ENCODE results near the gene PERM1.
"Not testable (repeated sequence)": the region's sequence is repeated elsewhere in the genome, so short reads cannot be mapped to it uniquely, and the experiment has no call there.

Gene PERM1

DNA sequence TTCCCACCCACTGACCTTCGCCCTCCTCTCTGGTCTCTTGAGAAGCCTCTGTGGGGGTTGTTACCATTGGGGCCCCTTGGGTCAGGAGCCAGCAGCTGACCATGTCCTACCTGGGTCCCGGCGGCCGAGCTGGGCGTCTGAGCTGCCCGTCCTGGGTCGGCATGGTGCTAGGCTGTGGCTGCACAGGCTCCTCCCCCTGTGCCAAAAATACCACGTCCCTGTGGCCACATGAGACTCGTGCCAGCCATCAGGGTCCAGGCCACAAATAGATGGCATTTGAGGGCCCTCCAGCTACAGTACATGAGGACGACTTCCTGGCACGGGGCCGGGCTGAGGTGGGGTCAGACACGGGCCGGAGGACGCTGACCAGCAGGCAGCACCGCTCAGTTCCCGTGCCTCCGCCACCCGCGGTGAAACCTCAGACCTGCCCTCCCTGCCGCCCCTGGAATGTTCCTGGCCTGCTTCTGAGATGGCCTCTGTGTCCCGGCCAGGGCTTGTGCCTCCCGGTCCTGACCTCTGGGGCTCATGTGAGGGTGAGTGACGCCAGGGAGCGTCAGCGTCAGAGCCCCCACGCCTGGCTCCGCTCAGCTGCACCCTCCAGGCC lies at the start of gene PERM1:
PERM1 (minus strand) TSS at position 139 of the 604 bp plus-strand sequence. CDS start 1,064 bp downstream, outside the sequence.
- Mint-ChIP-seq H3K9me3 (no peaks in the 10 kb centered on the region), H3K4me1 (peaks cover 5% of the 10 kb centered on the region)
- no peak for DNase-seq (ENCODE audit: low spot score in 2 of 2)

GRCh38 chr1:1030867-1031658 lies 49.2 kb upstream of the PERM1 start:
- peaks cover 17% of the 10 kb centered on the region for H3K4me1 Mint-ChIP-seq
- H3K9me3 Mint-ChIP-seq; H3K27ac Mint-ChIP-seq; DNase-seq (ENCODE audit: low spot score in 2 of 2); H3K4me3 Mint-ChIP-seq; ATAC-seq (ENCODE audit: low read depth); H3K27me3 Mint-ChIP-seq; H3K36me3 Mint-ChIP-seq: not testable (repeated sequence)

More for the DNA sequence above, at the start of gene PERM1:
- ATAC-seq (ENCODE audit: low read depth): no peak
- Mint-ChIP-seq H3K27me3 (peaks cover 23% of the 10 kb centered on the region), H3K4me3 (no peak within 1 kb of the TSS), H3K27ac (no peak within 1 kb of the TSS), H3K36me3 (peaks cover 4% of the 10 kb centered on the region)

DNA sequence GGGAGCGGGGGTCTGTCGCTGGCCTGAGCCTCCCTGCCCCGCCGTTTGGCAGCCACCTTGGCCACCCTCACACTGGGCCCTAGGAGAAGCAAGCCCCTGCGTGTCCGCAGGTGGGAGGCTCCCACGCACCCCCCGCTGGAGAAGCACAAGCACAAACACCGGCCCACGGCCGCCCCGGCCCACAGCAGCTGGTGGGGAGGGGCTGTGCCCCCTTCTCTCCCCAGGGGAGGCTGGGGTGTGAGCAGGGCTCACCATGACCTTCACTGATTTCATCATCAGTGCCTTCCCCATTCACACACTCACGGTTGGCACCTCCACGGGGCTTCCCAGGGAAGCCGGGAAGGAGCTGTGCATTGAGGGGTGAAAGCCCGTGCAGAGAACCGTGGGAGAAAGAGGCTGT lies 45.9 kb upstream of the PERM1 start:
- no peak overlapping the region for H3K4me3 Mint-ChIP-seq
- ATAC-seq (ENCODE audit: low read depth) (no peak), DNase-seq (ENCODE audit: low spot score in 2 of 2) (no peak)
- no peaks in the 10 kb centered on the region for H3K36me3 Mint-ChIP-seq
- peaks cover 7% of the 10 kb centered on the region for H3K27me3 Mint-ChIP-seq
- H3K9me3 Mint-ChIP-seq: no peaks in the 10 kb centered on the region
- H3K4me1 Mint-ChIP-seq: peaks cover 13% of the 10 kb centered on the region
- H3K27ac Mint-ChIP-seq: no peak overlapping the region

- peaks cover 9% of the 10 kb centered on the region for H3K4me1 Mint-ChIP-seq
- H3K27me3 Mint-ChIP-seq: peaks cover 7% of the 10 kb centered on the region
- no peak overlapping the region for H3K4me3 Mint-ChIP-seq
- DNase-seq (ENCODE audit: low spot score in 2 of 2) (no peak), ATAC-seq (ENCODE audit: low read depth) (no peak)
- no peaks in the 10 kb centered on the region for H3K9me3 Mint-ChIP-seq
- no peaks in the 10 kb centered on the region for H3K36me3 Mint-ChIP-seq
- no peak overlapping the region for H3K27ac Mint-ChIP-seq
Observed at GRCh38 chr1:1026599-1027413, 44.9 kb upstream of the PERM1 start.

GRCh38 chr1:1025730-1026129 lies 43.8 kb upstream of the PERM1 start:
- no peak for ATAC-seq (ENCODE audit: low read depth)
- Mint-ChIP-seq H3K9me3 (no peaks in the 10 kb centered on the region), H3K36me3 (no peaks in the 10 kb centered on the region), H3K27me3 (peaks cover 7% of the 10 kb centered on the region), H3K4me3 (no peak overlapping the region), H3K4me1 (peaks cover 11% of the 10 kb centered on the region), H3K27ac (no peak overlapping the region)
- DNase-seq (ENCODE audit: low spot score in 2 of 2): no peak

- H3K4me3 Mint-ChIP-seq: no peak overlapping the region
- H3K4me1 Mint-ChIP-seq: peaks cover 11% of the 10 kb centered on the region
- no peaks in the 10 kb centered on the region for H3K36me3 Mint-ChIP-seq
- ATAC-seq (ENCODE audit: low read depth): no peak
- peaks cover 7% of the 10 kb centered on the region for H3K27me3 Mint-ChIP-seq
- H3K9me3 Mint-ChIP-seq: no peaks in the 10 kb centered on the region
- DNase-seq (ENCODE audit: low spot score in 2 of 2): no peak
- H3K27ac Mint-ChIP-seq: no peak overlapping the region
Observed at GRCh38 chr1:1024771-1025699, 43.1 kb upstream of the PERM1 start.

DNA sequence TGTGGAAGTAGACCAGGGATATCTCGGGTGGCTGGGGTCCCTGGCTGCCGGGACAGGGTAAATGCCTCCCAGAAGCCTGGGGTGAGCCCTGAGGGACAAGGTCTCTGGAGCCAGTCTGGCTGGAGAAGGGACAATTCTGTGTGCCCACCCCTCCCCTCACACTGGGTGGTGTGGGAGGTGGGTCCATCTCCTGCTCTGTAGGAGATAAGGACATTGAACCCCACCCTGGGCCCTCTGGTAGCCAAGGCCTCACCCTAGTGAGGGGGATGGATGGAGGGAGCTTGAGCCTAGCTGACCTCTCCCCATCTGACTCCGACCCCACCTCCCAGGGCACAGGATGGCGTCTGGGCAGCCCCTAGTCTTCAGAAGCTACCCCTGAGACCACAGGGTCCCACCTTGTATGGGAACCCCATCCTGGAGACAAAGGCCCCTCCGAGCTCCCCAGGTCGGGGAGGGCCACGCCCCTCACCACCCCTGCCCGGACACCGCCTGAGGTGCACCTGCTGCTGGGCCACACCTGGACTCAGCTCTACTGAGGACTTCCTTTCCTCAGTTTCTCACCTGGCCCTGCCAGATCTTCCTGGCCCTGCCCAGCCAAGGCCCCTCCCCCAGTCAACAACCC lies 42.4 kb upstream of the PERM1 start:
- H3K27me3 Mint-ChIP-seq: peaks cover 7% of the 10 kb centered on the region
- no peaks in the 10 kb centered on the region for H3K36me3 Mint-ChIP-seq
- H3K27ac Mint-ChIP-seq: no peak overlapping the region

GRCh38 chr1:1023700-1024099 lies 41.8 kb upstream of the PERM1 start:
- ATAC-seq (ENCODE audit: low read depth): no peak
- H3K27ac Mint-ChIP-seq: no peak overlapping the region
- no peak overlapping the region for H3K4me3 Mint-ChIP-seq
- H3K4me1 Mint-ChIP-seq: peaks cover 11% of the 10 kb centered on the region
- no peak for DNase-seq (ENCODE audit: low spot score in 2 of 2)
- peaks cover 7% of the 10 kb centered on the region for H3K27me3 Mint-ChIP-seq
- H3K36me3 Mint-ChIP-seq: no peaks in the 10 kb centered on the region
- no peaks in the 10 kb centered on the region for H3K9me3 Mint-ChIP-seq

More for the DNA sequence above, 42.4 kb upstream of the PERM1 start:
- H3K9me3 Mint-ChIP-seq: no peaks in the 10 kb centered on the region
- H3K4me1 Mint-ChIP-seq: peaks cover 11% of the 10 kb centered on the region
- no peak overlapping the region for H3K4me3 Mint-ChIP-seq
- ATAC-seq (ENCODE audit: low read depth) (no peak), DNase-seq (ENCODE audit: low spot score in 2 of 2) (no peak)

DNA sequence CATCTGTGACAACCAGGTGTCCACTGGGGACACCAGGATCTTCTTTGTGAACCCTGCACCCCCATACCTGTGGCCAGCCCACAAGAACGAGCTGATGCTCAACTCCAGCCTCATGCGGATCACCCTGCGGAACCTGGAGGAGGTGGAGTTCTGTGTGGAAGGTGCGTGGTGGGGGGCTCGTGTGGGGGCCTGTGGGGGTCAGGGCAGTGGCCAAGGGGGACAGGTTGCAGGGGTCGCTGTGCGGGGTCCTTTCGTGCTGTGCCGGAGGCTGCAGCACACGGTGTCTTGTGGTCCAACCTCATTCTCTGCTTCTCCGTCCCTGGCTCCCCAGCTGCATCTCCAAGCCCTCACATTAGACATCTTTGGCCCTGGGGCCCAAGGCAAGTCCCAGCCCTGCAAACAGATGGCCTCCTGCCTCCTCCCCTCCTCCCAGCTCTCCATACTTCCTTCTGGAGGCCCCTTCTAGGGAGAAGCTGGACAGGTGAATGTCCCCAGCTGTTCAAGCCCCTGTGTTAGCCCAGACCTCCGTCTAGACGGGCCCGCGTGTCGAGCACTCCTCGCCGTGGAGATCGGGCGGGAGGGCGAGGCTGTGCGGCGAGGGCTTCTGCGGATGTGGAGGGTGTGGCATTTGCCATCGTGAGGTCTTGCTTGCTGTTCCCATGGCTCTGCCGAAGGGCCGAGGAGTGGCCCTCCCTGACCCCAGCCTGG lies 40.6 kb upstream of the PERM1 start:
- H3K9me3 Mint-ChIP-seq: no peaks in the 10 kb centered on the region
- no peak overlapping the region for H3K27ac Mint-ChIP-seq
- H3K4me3 Mint-ChIP-seq: no peak overlapping the region

DNA sequence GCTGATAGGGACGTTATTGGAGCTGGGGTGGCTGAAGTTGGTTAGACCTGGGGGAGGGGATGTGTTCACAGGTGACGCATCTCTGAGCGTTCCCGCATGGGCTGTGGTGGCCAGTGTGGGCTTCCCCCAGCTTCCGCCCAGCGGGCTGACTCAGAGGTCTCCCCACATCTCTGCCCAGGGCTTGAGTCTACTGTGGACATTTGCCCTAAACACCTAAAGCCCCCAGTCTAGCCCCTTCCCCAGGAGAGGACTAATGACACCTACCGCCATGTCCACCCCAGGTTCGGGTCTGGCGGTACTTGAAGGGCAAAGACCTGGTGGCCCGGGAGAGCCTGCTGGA lies 40.0 kb upstream of the PERM1 start:
- no peak overlapping the region for H3K27ac Mint-ChIP-seq
- H3K27me3 Mint-ChIP-seq: peaks cover 6% of the 10 kb centered on the region
- H3K9me3 Mint-ChIP-seq: no peaks in the 10 kb centered on the region
- no peaks in the 10 kb centered on the region for H3K36me3 Mint-ChIP-seq
- ATAC-seq (ENCODE audit: low read depth): no peak
- H3K4me1 Mint-ChIP-seq: peaks cover 12% of the 10 kb centered on the region
- H3K4me3 Mint-ChIP-seq: no peak overlapping the region
- DNase-seq (ENCODE audit: low spot score in 2 of 2): no peak

More for the DNA sequence above, 40.6 kb upstream of the PERM1 start:
- H3K4me1 Mint-ChIP-seq: peaks cover 11% of the 10 kb centered on the region
- no peaks in the 10 kb centered on the region for H3K36me3 Mint-ChIP-seq
- ATAC-seq (ENCODE audit: low read depth) (no peak), DNase-seq (ENCODE audit: low spot score in 2 of 2) (no peak)
- peaks cover 6% of the 10 kb centered on the region for H3K27me3 Mint-ChIP-seq

DNA sequence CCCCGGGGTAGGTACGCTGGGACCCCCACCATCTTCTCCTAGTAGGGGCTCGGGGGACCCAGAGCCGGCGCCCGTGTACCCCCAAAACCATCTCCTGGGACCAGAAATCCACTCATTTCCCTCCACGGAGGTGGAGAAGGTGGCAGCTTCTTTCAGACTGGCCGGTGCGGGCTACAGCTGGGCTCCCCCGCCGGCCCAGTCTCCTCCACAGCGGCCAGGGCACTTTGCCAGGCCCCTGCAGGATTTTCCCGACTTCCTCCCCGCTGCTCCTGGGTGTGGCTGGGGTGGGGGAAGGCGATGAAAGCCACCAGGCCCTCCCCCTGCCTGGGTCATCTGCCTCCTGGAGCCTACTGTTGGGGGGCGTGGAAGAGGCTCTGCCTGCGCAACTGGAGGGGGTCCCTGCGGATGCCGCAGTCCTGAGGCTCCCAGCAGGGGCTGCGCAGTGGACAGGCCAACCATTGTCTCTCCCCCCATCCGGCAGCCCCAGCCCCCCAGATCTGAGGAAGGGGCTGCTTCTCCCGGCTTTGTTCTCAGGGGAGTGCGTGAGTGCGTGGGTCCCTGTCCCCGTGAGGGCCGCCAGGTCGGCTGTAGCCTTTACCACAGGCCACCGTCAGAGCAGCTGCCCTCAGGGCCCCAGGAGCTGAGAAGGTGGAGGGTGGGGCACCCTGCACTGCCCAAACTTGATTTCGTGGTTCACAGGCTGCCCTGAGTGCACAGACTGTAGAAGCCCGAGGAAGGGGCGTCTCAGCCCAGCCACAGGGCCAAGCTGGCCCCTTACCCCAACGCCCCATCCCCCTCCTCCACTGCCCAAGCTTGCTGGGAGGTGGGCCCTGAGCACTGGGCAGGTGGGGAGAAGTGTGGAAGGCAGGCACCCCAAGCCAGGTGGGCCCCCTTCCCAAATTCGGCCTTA lies 39.4 kb upstream of the PERM1 start:
- Mint-ChIP-seq H3K4me1 (peaks cover 12% of the 10 kb centered on the region), H3K36me3 (no peaks in the 10 kb centered on the region), H3K9me3 (no peaks in the 10 kb centered on the region), H3K27me3 (peaks cover 6% of the 10 kb centered on the region), H3K4me3 (peak overlapping the region; percentile 54), H3K27ac (no peak overlapping the region)
- no peak for ATAC-seq (ENCODE audit: low read depth)
- no peak for DNase-seq (ENCODE audit: low spot score in 2 of 2)

DNA sequence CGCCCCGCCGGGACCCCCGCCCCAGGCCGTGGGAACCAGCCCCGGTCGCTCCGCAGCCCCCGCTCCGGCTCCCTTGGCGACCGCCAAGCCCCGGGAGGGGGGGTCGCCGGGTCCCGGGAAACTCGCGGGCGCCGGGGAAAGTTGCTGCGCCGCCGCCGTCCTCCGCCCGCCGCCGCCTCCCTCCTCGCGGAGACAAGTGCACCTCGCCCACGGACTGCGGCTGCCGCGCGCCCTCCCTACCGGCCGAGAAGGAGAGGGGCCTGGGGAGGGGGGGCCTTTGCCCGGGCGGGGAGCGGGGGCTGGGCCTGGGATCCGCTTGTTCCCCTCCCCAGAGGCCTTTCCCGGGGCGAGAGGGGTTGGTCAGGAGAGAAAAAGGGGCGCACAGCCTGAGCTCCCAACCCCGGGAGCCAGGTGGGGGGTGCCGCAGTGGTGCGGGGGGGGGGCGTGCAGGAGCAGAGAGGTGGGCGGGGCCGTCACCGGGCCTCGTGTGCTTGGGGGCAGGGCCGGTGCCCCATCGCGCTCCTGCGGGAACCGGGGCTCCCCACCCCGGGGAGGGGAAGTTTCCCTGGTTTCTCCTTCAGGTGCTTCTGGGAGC lies 38.6 kb upstream of the PERM1 start:
- H3K4me3 Mint-ChIP-seq: peak overlapping the region; percentile 54

More for the DNA sequence above, 38.6 kb upstream of the PERM1 start:
- no peak overlapping the region for H3K27ac Mint-ChIP-seq
- no peaks in the 10 kb centered on the region for H3K9me3 Mint-ChIP-seq
- H3K27me3 Mint-ChIP-seq: peaks cover 6% of the 10 kb centered on the region
- H3K4me1 Mint-ChIP-seq: peaks cover 12% of the 10 kb centered on the region
- H3K36me3 Mint-ChIP-seq: no peaks in the 10 kb centered on the region
- DNase-seq (ENCODE audit: low spot score in 2 of 2): no peak
- no peak for ATAC-seq (ENCODE audit: low read depth)
